ENCODE results near the gene ORMDL2.
"Not testable (repeated sequence)": the region's sequence is repeated elsewhere in the genome, so short reads cannot be mapped to it uniquely, and the experiment has no call there.

GRCh38 chr12:55834400-55834799, 16.6 kb downstream of the ORMDL2 start:
- TF ChIP-seq POLR2A, CTCF, POLR2AphosphoS5, EP300 (IDR thresholded peaks at IDR 0.05): not testable (repeated sequence)
